GM23248 (cell line): Measurements from ENCODE around the gene OBP2A.

ENCODE experiments used
- EZH2 ChIP-seq: fragments of 200-600 bp; sonication (generic); IDR thresholded peaks from 2 replicates; pipeline ENCODE4 v1.6.1; 2018; ENCODE audit warnings: antibody characterized with exemption, mild to moderate bottlenecking; ENCODE audit not compliant: insufficient read depth, poor library complexity, severe bottlenecking
- EZH2phosphoT487 ChIP-seq: fragments of 200-600 bp; sonication (generic); IDR thresholded peaks from 2 replicates; pipeline ENCODE4 v1.6.1; 2018; ENCODE audit warnings: antibody characterized with exemption, moderate library complexity, mild to moderate bottlenecking, low read depth; ENCODE audit not compliant: insufficient read depth

DNA sequence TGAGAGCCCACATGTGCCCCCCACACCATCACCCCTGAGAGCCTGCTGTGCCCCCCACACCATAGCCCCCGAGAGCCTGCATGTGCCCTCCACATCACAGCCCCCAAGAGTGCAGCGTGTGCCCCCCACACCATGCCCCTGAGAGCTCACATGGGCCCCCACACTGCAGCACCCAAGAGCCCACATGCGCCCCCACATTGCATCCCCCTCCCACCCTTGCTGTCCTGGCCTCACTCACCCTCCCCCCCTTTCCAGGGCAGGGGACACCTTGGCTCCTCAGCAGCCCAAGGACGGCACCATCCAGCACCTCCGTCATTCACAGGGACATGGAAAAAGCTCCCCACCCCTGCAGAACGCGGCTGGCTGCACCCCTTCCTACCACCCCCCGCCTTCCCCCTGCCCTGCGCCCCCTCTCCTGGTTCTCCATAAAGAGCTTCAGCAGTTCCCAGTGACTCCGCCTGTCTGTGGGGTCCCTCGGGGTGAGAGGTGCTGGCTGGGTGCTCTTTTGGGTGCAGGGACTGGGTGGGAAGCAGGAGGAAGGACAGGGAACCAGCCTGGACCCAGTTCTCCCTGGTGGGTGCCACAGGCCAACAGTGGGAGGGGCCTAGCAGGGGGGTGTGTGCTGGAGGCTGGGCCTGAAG lies 19.7 kb upstream of the OBP2A start:
- TF ChIP-seq EZH2 (no peak), EZH2phosphoT487 (no peak)
